Measurements from ENCODE around the gene ENTPD2. TPM values are rescaled to one million over a fixed set of nuclear protein-coding genes. Genes with fewer than 3 reads are reported as not detected.

ENTPD2 gene
- total RNA-seq, 1 experiment from 2014 or later = 31.5 TPM

GRCh38 chr9:137057545-137057944, 3.7 kb upstream of the ENTPD2 start:
- Mint-ChIP-seq H3K27me3 (ENCODE audit: insufficient read depth, unreplicated experiment) (no peaks in the 10 kb centered on the region), H3K27ac (ENCODE audit: low read depth, unreplicated experiment) (no peak overlapping the region), H3K9me3 (ENCODE audit: unreplicated experiment) (no peaks in the 10 kb centered on the region), H3K4me3 (ENCODE audit: unreplicated experiment) (no peak overlapping the region), H3K36me3 (ENCODE audit: insufficient read depth, unreplicated experiment) (no peaks in the 10 kb centered on the region), H3K4me1 (ENCODE audit: insufficient read depth, unreplicated experiment) (peaks cover 13% of the 10 kb centered on the region)
- ChIA-PET POLR2A (no interaction called here), CTCF (interaction anchor here (0.6 to 3.4 kb wide), 4 partner anchors 9 to 332 kb away, joined by 3 to 18 read pairs (median 4); no protein-coding TSS in a partner anchor)
- intact Hi-C loops (cut with micrococcal nuclease) = no loop called here
- DNase-seq (ENCODE audit: unreplicated experiment) = no peak
- BruUV-seq (replicated peaks) = no TSS peak
- no peak for TF ChIP-seq CTCF (IDR thresholded peaks at IDR 0.05; ENCODE audit: unreplicated experiment)

- intact Hi-C loops (cut with micrococcal nuclease) = no loop called here
- no TSS peak for BruUV-seq (replicated peaks)
- ChIA-PET CTCF (interaction anchor here (1.3 to 3.4 kb wide), 5 partner anchors 8 to 28 kb away, joined by 7 to 27 read pairs (median 18); partner anchors contain the start of gene NPDC1), POLR2A (interaction anchor here (2.2 to 2.5 kb wide), 2 partner anchors 10 to 29 kb away, joined by 11 to 14 read pairs; partner anchors contain the start of gene MAN1B1)
- no peak overlapping the region for H3K4me3 Mint-ChIP-seq (ENCODE audit: unreplicated experiment)
- H3K27me3 Mint-ChIP-seq (ENCODE audit: insufficient read depth, unreplicated experiment) = no peaks in the 10 kb centered on the region
- H3K36me3 Mint-ChIP-seq (ENCODE audit: insufficient read depth, unreplicated experiment) = no peaks in the 10 kb centered on the region
- no peak for DNase-seq (ENCODE audit: unreplicated experiment)
- no peak for TF ChIP-seq CTCF (IDR thresholded peaks at IDR 0.05; ENCODE audit: unreplicated experiment)
- no peaks in the 10 kb centered on the region for H3K9me3 Mint-ChIP-seq (ENCODE audit: unreplicated experiment)
- peaks cover 7% of the 10 kb centered on the region for H3K4me1 Mint-ChIP-seq (ENCODE audit: insufficient read depth, unreplicated experiment)
- H3K27ac Mint-ChIP-seq (ENCODE audit: low read depth, unreplicated experiment) = no peak overlapping the region
Observed at GRCh38 chr9:137056739-137057415, 3.0 kb upstream of the ENTPD2 start.

- H3K27me3 Mint-ChIP-seq (ENCODE audit: insufficient read depth, unreplicated experiment) = no peaks in the 10 kb centered on the region
- intact Hi-C loops (cut with micrococcal nuclease) = no loop called here
- POLR2A ChIA-PET = interaction anchor here (0.5 to 2.5 kb wide), 7 partner anchors 9 to 1197 kb away, joined by 3 to 14 read pairs (median 4); partner anchors contain the start of genes MAN1B1, MRPL41 and TUBB4B
Observed at GRCh38 chr9:137055385-137056364, 1.8 kb upstream of the ENTPD2 start.

More at GRCh38 chr9:137055385-137056364, 1.8 kb upstream of the ENTPD2 start:
- H3K9me3 Mint-ChIP-seq (ENCODE audit: unreplicated experiment) = no peaks in the 10 kb centered on the region
- no peaks in the 10 kb centered on the region for H3K36me3 Mint-ChIP-seq (ENCODE audit: insufficient read depth, unreplicated experiment)
- peaks cover 7% of the 10 kb centered on the region for H3K4me1 Mint-ChIP-seq (ENCODE audit: insufficient read depth, unreplicated experiment)
- CTCF ChIA-PET = interaction anchor here (0.7 to 2.1 kb wide), 6 partner anchors 9 to 26 kb away, joined by 4 to 27 read pairs (median 8); partner anchors contain the start of gene NPDC1
- peak overlapping the region; percentile 49 for H3K4me3 Mint-ChIP-seq (ENCODE audit: unreplicated experiment)
- no peak overlapping the region for H3K27ac Mint-ChIP-seq (ENCODE audit: low read depth, unreplicated experiment)
- no TSS peak for BruUV-seq (replicated peaks)
- no peak for TF ChIP-seq CTCF (IDR thresholded peaks at IDR 0.05; ENCODE audit: unreplicated experiment)
- DNase-seq (ENCODE audit: unreplicated experiment) = peak; percentile 94

All from MCF 10A (cell line).